ENCODE results near the gene SOAT1.

SOAT1 gene

DNA sequence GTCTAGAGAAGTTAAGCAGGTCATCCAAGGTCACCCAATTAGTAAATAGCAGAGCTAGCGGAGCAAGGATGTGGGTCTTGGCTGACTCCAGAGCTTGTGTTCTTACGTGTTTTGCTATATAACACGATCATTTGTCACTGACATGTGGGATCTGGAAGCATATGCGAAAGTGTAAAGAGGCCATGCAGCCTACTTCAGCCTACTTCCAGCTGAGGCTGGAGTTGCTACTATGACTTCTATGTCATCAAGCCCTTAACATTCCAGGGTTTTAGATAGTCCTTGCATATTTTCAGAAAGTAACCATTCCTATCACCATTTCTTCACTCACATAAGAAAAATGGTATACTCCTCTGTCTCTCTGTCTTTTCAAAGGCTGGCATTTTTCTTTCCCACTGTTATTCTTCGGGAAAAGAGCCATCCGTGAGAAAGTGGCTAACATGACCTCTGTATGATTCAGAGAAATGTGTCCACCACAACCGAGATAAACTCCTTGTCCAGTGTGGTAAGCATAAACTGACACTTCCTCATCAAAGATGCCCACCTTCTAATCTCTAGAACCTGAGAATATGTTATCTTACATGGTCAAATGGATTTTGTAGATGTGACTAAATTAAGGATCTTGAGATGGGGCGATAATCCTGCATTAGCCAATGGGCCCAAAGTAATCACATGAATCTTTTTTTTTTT is 40.2 kb upstream of the SOAT1 start:
- H3K9ac ChIP-seq = no peak overlapping the region
- H3K36me3 ChIP-seq (ENCODE audit: insufficient read depth) = no peaks in the 10 kb centered on the region
- TF ChIP-seq, protein P1, sequence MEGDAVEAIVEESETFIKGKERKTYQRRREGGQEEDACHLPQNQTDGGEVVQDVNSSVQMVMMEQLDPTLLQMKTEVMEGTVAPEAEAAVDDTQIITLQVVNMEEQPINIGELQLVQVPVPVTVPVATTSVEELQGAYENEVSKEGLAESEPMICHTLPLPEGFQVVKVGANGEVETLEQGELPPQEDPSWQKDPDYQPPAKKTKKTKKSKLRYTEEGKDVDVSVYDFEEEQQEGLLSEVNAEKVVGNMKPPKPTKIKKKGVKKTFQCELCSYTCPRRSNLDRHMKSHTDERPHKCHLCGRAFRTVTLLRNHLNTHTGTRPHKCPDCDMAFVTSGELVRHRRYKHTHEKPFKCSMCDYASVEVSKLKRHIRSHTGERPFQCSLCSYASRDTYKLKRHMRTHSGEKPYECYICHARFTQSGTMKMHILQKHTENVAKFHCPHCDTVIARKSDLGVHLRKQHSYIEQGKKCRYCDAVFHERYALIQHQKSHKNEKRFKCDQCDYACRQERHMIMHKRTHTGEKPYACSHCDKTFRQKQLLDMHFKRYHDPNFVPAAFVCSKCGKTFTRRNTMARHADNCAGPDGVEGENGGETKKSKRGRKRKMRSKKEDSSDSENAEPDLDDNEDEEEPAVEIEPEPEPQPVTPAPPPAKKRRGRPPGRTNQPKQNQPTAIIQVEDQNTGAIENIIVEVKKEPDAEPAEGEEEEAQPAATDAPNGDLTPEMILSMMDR (conservative IDR thresholded peaks at IDR 0.05; ENCODE audit: low read depth, low read length) = no peak
- H2AFZ ChIP-seq (ENCODE audit: low read depth) = no peak overlapping the region
- H3K27ac ChIP-seq = no peak overlapping the region
- H3K4me1 ChIP-seq (ENCODE audit: low read depth, poor library complexity, severe bottlenecking) = no peaks in the 10 kb centered on the region
- H3K4me2 ChIP-seq = no peak overlapping the region
- H3K4me3 ChIP-seq (IDR thresholded peaks at IDR 0.05; ENCODE audit: insufficient read depth, low read depth, low read length) = no peak overlapping the region
- H3K27me3 ChIP-seq (ENCODE audit: insufficient read depth, low read depth) = no peaks in the 10 kb centered on the region
- H3K79me2 ChIP-seq (ENCODE audit: insufficient read depth, low read depth) = no peaks in the 10 kb centered on the region
- H4K20me1 ChIP-seq (ENCODE audit: insufficient read depth) = no peaks in the 10 kb centered on the region

- Histone ChIP-seq H4K20me1 (ENCODE audit: insufficient read depth) (no peaks in the 10 kb centered on the region), H3K36me3 (ENCODE audit: insufficient read depth) (no peaks in the 10 kb centered on the region), H3K27me3 (ENCODE audit: insufficient read depth, low read depth) (no peaks in the 10 kb centered on the region), H3K9ac (no peak overlapping the region), H3K4me1 (ENCODE audit: low read depth, poor library complexity, severe bottlenecking) (no peaks in the 10 kb centered on the region), H2AFZ (ENCODE audit: low read depth) (no peak overlapping the region), H3K27ac (no peak overlapping the region), H3K79me2 (ENCODE audit: insufficient read depth, low read depth) (no peaks in the 10 kb centered on the region), H3K4me3 (IDR thresholded peaks at IDR 0.05; ENCODE audit: insufficient read depth, low read depth, low read length) (no peak overlapping the region), H3K4me2 (no peak overlapping the region)
- TF ChIP-seq, protein P1 (conservative IDR thresholded peaks at IDR 0.05; ENCODE audit: low read depth, low read length) = no peak
Observed at GRCh38 chr1:179262183-179262582, 31.4 kb upstream of the SOAT1 start.

DNA sequence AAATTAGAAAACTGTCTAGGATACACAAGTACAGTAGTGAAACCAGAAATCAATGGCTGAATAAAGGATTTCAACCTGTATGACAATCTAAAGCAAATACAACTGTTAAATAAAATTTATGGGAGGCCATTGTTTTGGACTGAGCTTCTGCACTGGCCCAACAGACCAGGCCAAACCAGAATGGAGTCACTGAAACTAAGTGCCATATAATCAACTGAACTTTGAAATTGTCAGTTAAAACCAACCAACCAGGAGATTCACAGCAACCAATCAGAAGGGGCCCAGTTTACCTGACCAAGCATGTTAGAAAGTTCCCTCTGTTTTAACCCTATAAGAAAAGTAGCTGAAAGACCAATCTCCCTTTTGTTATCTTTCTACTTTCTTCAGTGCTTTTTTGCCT is 30.5 kb upstream of the SOAT1 start:
- no peak overlapping the region for H2AFZ ChIP-seq (ENCODE audit: low read depth)
- no peak overlapping the region for H3K4me3 ChIP-seq (IDR thresholded peaks at IDR 0.05; ENCODE audit: insufficient read depth, low read depth, low read length)
- no peaks in the 10 kb centered on the region for H3K36me3 ChIP-seq (ENCODE audit: insufficient read depth)
- H3K27ac ChIP-seq = no peak overlapping the region
- no peak overlapping the region for H3K4me2 ChIP-seq
- no peak overlapping the region for H3K9ac ChIP-seq
- no peaks in the 10 kb centered on the region for H3K4me1 ChIP-seq (ENCODE audit: low read depth, poor library complexity, severe bottlenecking)
- no peaks in the 10 kb centered on the region for H3K79me2 ChIP-seq (ENCODE audit: insufficient read depth, low read depth)
- no peaks in the 10 kb centered on the region for H4K20me1 ChIP-seq (ENCODE audit: insufficient read depth)
- TF ChIP-seq, protein P1 (conservative IDR thresholded peaks at IDR 0.05; ENCODE audit: low read depth, low read length) = no peak
- H3K27me3 ChIP-seq (ENCODE audit: insufficient read depth, low read depth) = no peaks in the 10 kb centered on the region

DNA sequence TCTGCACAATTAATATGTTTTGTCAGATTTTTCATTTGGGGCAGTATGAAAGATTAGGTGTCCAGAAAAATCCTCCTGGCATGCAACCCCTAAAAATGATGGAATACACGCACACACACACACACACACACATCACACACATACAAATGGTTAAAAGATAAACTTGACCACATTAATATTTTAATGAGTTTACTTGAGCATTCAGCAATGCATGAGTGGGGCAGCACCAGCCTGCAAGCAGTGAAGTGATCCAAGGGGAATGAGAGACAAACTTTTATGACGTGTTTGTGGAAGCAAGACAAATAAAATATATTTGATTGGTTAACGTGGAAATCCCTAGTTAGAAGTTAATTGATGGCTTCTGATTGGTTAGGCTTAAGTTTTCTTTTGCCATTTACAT is 29.1 kb upstream of the SOAT1 start:
- TF ChIP-seq, protein P1 (conservative IDR thresholded peaks at IDR 0.05; ENCODE audit: low read depth, low read length) = no peak
- H3K4me2 ChIP-seq = no peak overlapping the region
- H3K27me3 ChIP-seq (ENCODE audit: insufficient read depth, low read depth) = no peaks in the 10 kb centered on the region
- H3K9ac ChIP-seq = no peak overlapping the region
- no peaks in the 10 kb centered on the region for H3K4me1 ChIP-seq (ENCODE audit: low read depth, poor library complexity, severe bottlenecking)
- no peaks in the 10 kb centered on the region for H3K36me3 ChIP-seq (ENCODE audit: insufficient read depth)
- H3K27ac ChIP-seq = no peak overlapping the region
- no peaks in the 10 kb centered on the region for H4K20me1 ChIP-seq (ENCODE audit: insufficient read depth)
- no peaks in the 10 kb centered on the region for H3K79me2 ChIP-seq (ENCODE audit: insufficient read depth, low read depth)
- no peak overlapping the region for H2AFZ ChIP-seq (ENCODE audit: low read depth)
- no peak overlapping the region for H3K4me3 ChIP-seq (IDR thresholded peaks at IDR 0.05; ENCODE audit: insufficient read depth, low read depth, low read length)

Measured in KMS-11 (cell line).